CD4-positive, alpha-beta T cell (primary cell): ENCODE results near the gene MORN4. TPM values are rescaled to one million over a fixed set of nuclear protein-coding genes. Genes with fewer than 3 reads are reported as not detected.

Experiments used
- ATAC-seq: fragments of 200-7000 bp; cut with Tn5 transposase; one replicate; pipeline ENCODE4 v1.10.0; 2022; ENCODE audit warnings: mild to moderate bottlenecking; ENCODE audit not compliant: poor library complexity
- CTCF ChIA-PET: fragments of 350-600 bp; sonication (Branson Sonifier 250); formaldehyde crosslinking; loops from one replicate; lab custom pipeline; 2021; ENCODE audit warnings: antibody characterized with exemption, inconsistent platforms; lab: Charles Lee
- POLR2A ChIA-PET: fragments of 350-600 bp; sonication (Branson Sonifier 250); formaldehyde crosslinking; loops from one replicate; lab custom pipeline; 2021; ENCODE audit warnings: antibody characterized with exemption, inconsistent platforms; lab: Charles Lee
- DNase-seq, 14 experiments: peaks; one replicate each; pipeline ENCODE4 v3.0.0-alpha.2; 2013 to 2020; ENCODE audit warnings: mixed read lengths in 2 of 14
- H3K27ac ChIP-seq, 2 donors: one replicate each; pipeline versions ENCODE4 v1.5.1 to v1.7.0; 2013; ENCODE audit warnings: low read length in 2 of 2, low read depth in 1 of 2, mild to moderate bottlenecking in 1 of 2
- H3K27me3 ChIP-seq, 2 experiments: 1 replicate in 1 of 2; 2 replicates in 1 of 2; pipeline versions ENCODE4 v1.6.1 to v1.7.0; 2013; ENCODE audit warnings: low read length in 2 of 2, control low read depth in 1 of 2, mild to moderate bottlenecking in 1 of 2, moderate library complexity in 1 of 2; ENCODE audit not compliant: insufficient read depth in 2 of 2, control insufficient read depth in 1 of 2
- H3K36me3 ChIP-seq: one replicate; pipeline ENCODE4 v1.6.1; 2013; ENCODE audit warnings: low read length, control low read depth; ENCODE audit not compliant: insufficient read depth
- H3K4me1 ChIP-seq: one replicate; pipeline ENCODE4 v1.6.1; 2013; ENCODE audit warnings: low read length, control low read depth; ENCODE audit not compliant: insufficient read depth
- H3K4me3 ChIP-seq: one replicate; pipeline ENCODE4 v1.5.1; 2013; ENCODE audit warnings: mild to moderate bottlenecking, low read length, moderate library complexity
- H3K9me3 ChIP-seq, 2 experiments: 1 replicate in 1 of 2; 2 replicates in 1 of 2; pipeline versions ENCODE4 v1.6.1 to v1.7.0; 2013; ENCODE audit warnings: low read length in 2 of 2, mild to moderate bottlenecking in 2 of 2, control low read depth in 1 of 2, moderate library complexity in 1 of 2; ENCODE audit not compliant: control insufficient read depth in 1 of 2, insufficient read depth in 1 of 2
- H3K27ac Mint-ChIP-seq: one replicate; pipeline ENCODE4 v1.8.0; 2020; ENCODE audit warnings: mixed read lengths
- H3K27me3 Mint-ChIP-seq: one replicate; pipeline ENCODE4 v1.8.0; 2021; ENCODE audit warnings: mixed read lengths
- H3K36me3 Mint-ChIP-seq: one replicate; pipeline ENCODE4 v1.8.0; 2021; ENCODE audit warnings: low read depth, mixed read lengths
- H3K4me1 Mint-ChIP-seq: one replicate; pipeline ENCODE4 v1.8.0; 2021; ENCODE audit warnings: low read depth, mixed read lengths
- H3K4me3 Mint-ChIP-seq: one replicate; pipeline ENCODE4 v1.8.0; 2020; ENCODE audit warnings: mild to moderate bottlenecking, mixed read lengths
- H3K9me3 Mint-ChIP-seq: one replicate; pipeline ENCODE4 v1.8.0; 2020; ENCODE audit warnings: mixed read lengths
- CTCF ChIP-seq: fragments of 200-600 bp; IDR thresholded peaks from one replicate; pipeline ENCODE4 v1.8.0; 2022; ENCODE audit warnings: antibody characterized with exemption, mild to moderate bottlenecking
- intact Hi-C, 2 experiments: fragments of 100-400 bp; cut with DNase I in 1 of 2; cut with micrococcal nuclease in 1 of 2; formaldehyde crosslinking; loops; one replicate each; pipeline versions ENCODE4 v1.15.1 to v1.9.0; 2023 to 2025; cut with DNase I, micrococcal nuclease
- total RNA-seq, 174 experiments: library from RNA in 2 of 174; stranded (reverse) in 2 of 174; gene quantifications; one replicate each; pipeline ENCODE4 v1.2.3 and lab custom pipeline; 2021 to 2026

MORN4 gene
- total RNA-seq, 2 experiments from 2014 or later = 0.36 to 0.39 TPM

DNA sequence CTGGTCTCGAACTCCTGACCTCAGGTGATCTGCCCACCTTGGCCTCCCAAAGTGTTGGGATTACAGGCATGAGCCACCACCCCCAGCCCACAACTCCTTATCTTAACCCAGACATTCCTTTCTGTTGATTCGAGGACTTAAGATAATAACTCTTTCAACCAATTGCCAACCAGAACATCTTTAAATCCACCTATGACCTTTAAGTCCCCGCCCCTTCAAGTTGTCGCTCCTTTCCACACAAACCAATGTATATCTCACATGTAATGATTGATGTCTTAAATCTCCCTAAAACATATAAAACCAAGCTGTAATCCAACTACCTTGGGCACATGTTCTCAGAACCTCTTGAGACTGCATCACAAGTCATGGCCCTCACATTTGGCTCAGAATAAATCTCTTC, 68.5 kb downstream of the MORN4 start:
- Histone ChIP-seq H3K27ac (no peak overlapping the region), H3K4me1 (no peaks in the 10 kb centered on the region), H3K4me3 (no peak overlapping the region), H3K9me3 (no peaks in the 10 kb centered on the region), H3K36me3 (no peaks in the 10 kb centered on the region), H3K27me3 (no peaks in the 10 kb centered on the region)
- Mint-ChIP-seq H3K27ac (no peak overlapping the region), H3K4me3 (no peak overlapping the region), H3K27me3 (no peaks in the 10 kb centered on the region), H3K36me3 (no peaks in the 10 kb centered on the region), H3K4me1 (no peaks in the 10 kb centered on the region), H3K9me3 (no peaks in the 10 kb centered on the region)
- DNase-seq = no peak
- CTCF ChIA-PET = no interaction called here
- no peak for TF ChIP-seq CTCF
- intact Hi-C loops = no loop called here
- POLR2A ChIA-PET = no interaction called here
- ATAC-seq = no peak

Other genes starting within 250 kb of the MORN4 start
- gene RRP12, start 232.2 kb downstream of the MORN4 start, total RNA-seq = 10 to 100 TPM; 84.2 to 87.6 TPM
- gene PGAM1, start 207.3 kb downstream of the MORN4 start, total RNA-seq = 10 to 100 TPM; 50.7 to 55.5 TPM
- 10 to 100 TPM; 28.8 to 29.7 TPM for gene EXOSC1, start 187.5 kb downstream of the MORN4 start, total RNA-seq
- 1 to 10 TPM; 6.2 to 6.5 TPM for gene ZDHHC16, start 187.3 kb downstream of the MORN4 start, total RNA-seq
- gene MMS19, start 135.1 kb downstream of the MORN4 start, total RNA-seq = 10 to 100 TPM; 58.4 to 65.7 TPM
- under 1 TPM; 0.56 to 0.80 TPM for gene UBTD1, start 134.6 kb downstream of the MORN4 start, total RNA-seq
- not detected for gene ANKRD2, start 60.7 kb downstream of the MORN4 start, total RNA-seq
- gene HOGA1, start 49.1 kb downstream of the MORN4 start, total RNA-seq = not detected
- gene C10orf62, start 43.8 kb downstream of the MORN4 start, total RNA-seq = not detected
- gene PI4K2A, start 7.2 kb upstream of the MORN4 start, total RNA-seq = 10 to 100 TPM; 26.3 to 27.2 TPM
- 10 to 100 TPM; 10.7 to 11.6 TPM for gene AVPI1, start 53.7 kb upstream of the MORN4 start, total RNA-seq
- under 1 TPM; 0.52 to 0.89 TPM for gene MARVELD1, start 80.2 kb upstream of the MORN4 start, total RNA-seq
- 10 to 100 TPM; 58.4 to 60.6 TPM for gene ZFYVE27, start 103.6 kb upstream of the MORN4 start, total RNA-seq
- gene SFRP5, start 138.5 kb upstream of the MORN4 start, total RNA-seq = not detected
- gene GOLGA7B, start 216.3 kb upstream of the MORN4 start, total RNA-seq = 1 to 10 TPM; 4.5 to 6.1 TPM